GM19023 (cell line): ENCODE results near the gene ZC3H4.

Experiments used
- ATAC-seq: cut with Tn5 transposase; IDR thresholded peaks from one replicate; pipeline ENCODE4 v1.9.1; 2021; ENCODE audit warnings: mild to moderate bottlenecking, moderate library complexity; ENCODE audit not compliant: unreplicated experiment

Gene ZC3H4

GRCh38 chr19:47134545-47134944 is 21.0 kb upstream of the ZC3H4 start:
- ATAC-seq: no peak

GRCh38 chr19:47133021-47133471 is 19.5 kb upstream of the ZC3H4 start:
- no peak for ATAC-seq

- no peak for ATAC-seq
These were observed 18.7 kb upstream of the ZC3H4 start for GRCh38 chr19:47132194-47132852.

GRCh38 chr19:47130589-47131227 is 17.1 kb upstream of the ZC3H4 start, which contains the start of gene SAE1:
Gene SAE1, plus strand, starts transcription at chr19:47130835. Its CDS starts 96 bp downstream, at chr19:47130931.
- peak; percentile 87 for ATAC-seq

- ATAC-seq: no peak
These were observed 16.6 kb upstream of the ZC3H4 start for GRCh38 chr19:47130120-47130588.

- ATAC-seq: no peak
These were observed 16.0 kb upstream of the ZC3H4 start for GRCh38 chr19:47129579-47129978.

- ATAC-seq: no peak
These were observed 12.0 kb upstream of the ZC3H4 start for GRCh38 chr19:47125669-47125938.

- no peak for ATAC-seq
These were observed 11.5 kb upstream of the ZC3H4 start for GRCh38 chr19:47124937-47125668.

- ATAC-seq: no peak
These were observed 9.8 kb upstream of the ZC3H4 start for GRCh38 chr19:47123406-47123805.

- ATAC-seq: no peak
These were observed 9.1 kb upstream of the ZC3H4 start for GRCh38 chr19:47122359-47123335.

GRCh38 chr19:47120470-47121067 is 7.0 kb upstream of the ZC3H4 start:
- no peak for ATAC-seq

GRCh38 chr19:47113850-47114651 is 475 bp upstream of the ZC3H4 start:
- no peak for ATAC-seq

GRCh38 chr19:47112166-47112996 is 1.2 kb downstream of the ZC3H4 start:
- peak; percentile 26 for ATAC-seq

GRCh38 chr19:47111682-47112165 is 1.9 kb downstream of the ZC3H4 start:
- ATAC-seq: no peak

GRCh38 chr19:47111006-47111621 is 2.5 kb downstream of the ZC3H4 start:
- ATAC-seq: no peak

GRCh38 chr19:47110521-47111005 is 3.0 kb downstream of the ZC3H4 start:
- ATAC-seq: no peak

- ATAC-seq: no peak
These were observed 3.8 kb downstream of the ZC3H4 start for GRCh38 chr19:47109541-47110375.
